Peyer's patch (tissue), 4 donors: ENCODE data around the gene NEK6. TPM values are rescaled to one million over a fixed set of nuclear protein-coding genes. Genes with fewer than 3 reads are reported as not detected.

Source experiments
- DNase-seq, 3 donors: peaks; one replicate each; pipeline ENCODE4 v3.0.0-alpha.2; 2017 to 2019
- H3K27ac ChIP-seq, 4 donors: fragments of 200-600 bp; sonication (generic); one replicate each; pipeline ENCODE4 v1.5.1; 2016 to 2019
- H3K27me3 ChIP-seq, 2 donors: fragments of 200-600 bp; sonication (generic); one replicate each; pipeline ENCODE4 v1.5.1; 2019
- H3K36me3 ChIP-seq, 3 donors: fragments of 200-600 bp; sonication (generic); one replicate each; pipeline ENCODE4 v1.5.1; 2016 to 2019
- H3K4me1 ChIP-seq, 4 donors: fragments of 200-600 bp; sonication (generic); one replicate each; pipeline ENCODE4 v1.5.1; 2016 to 2019
- H3K4me3 ChIP-seq, 4 donors: fragments of 200-600 bp; sonication (generic); 1 replicate in 3 of 4; 2 replicates in 1 of 4; pipeline ENCODE4 v1.5.1; 2016 to 2019; ENCODE audit warnings: mild to moderate bottlenecking in 1 of 4
- H3K9me3 ChIP-seq, 4 donors: fragments of 200-600 bp; sonication (generic); one replicate each; pipeline ENCODE4 v1.5.1; 2016 to 2019; ENCODE audit warnings: mild to moderate bottlenecking in 1 of 4
- POLR2A ChIP-seq, 2 donors: fragments of 450-650 bp; IDR thresholded peaks; one replicate each; pipeline ENCODE4 v1.5.1; 2017; ENCODE audit warnings: antibody characterized with exemption in 2 of 2, mild to moderate bottlenecking in 2 of 2, moderate library complexity in 2 of 2
- total RNA-seq, 4 donors: library from RNA; depleted of rRNA; stranded (reverse); fragments of >200 nt; gene quantifications; one replicate each; pipeline ENCODE4 v1.1.0, GENCODE V29; 2016
- TF ChIP-seq, protein P1 (sequence below), 6 experiments: fragments of 450-650 bp in 4 of 6; fragments of 200-600 bp in 2 of 6; sonication (generic) in 1 of 6; IDR thresholded peaks; one replicate each; pipeline ENCODE4 v1.5.1; 2017 to 2019; ENCODE audit warnings: antibody characterized with exemption in 6 of 6, mild to moderate bottlenecking in 3 of 6, moderate library complexity in 1 of 6

NEK6 gene
- total RNA-seq, 4 donors from 2014 or later = 38.4 to 77.6 (median 46.9) TPM

DNA sequence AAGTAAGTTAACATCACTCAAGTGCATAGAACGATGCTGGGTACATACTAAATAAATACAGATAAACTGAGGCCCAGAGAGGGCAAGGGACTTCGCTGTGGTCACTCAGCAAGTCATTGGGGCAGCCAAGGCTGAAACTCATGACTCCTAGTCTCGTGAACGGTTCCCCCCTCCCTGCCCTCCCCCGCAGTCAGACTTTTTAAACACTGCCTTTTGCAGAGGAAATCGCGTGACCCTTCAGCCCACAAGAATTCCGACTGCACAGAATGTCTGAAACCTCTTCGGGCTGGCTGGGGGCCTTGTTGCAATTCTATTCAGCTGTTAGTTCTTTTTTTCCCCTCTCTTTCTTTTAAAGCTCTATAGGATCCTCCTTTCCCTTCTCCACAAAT, 28.1 kb downstream of the NEK6 start:
- H3K9me3 ChIP-seq = no peaks in the 10 kb centered on the region
- peak in 2 of 3 donors; percentile 85 to 92 for DNase-seq
- peak overlapping the region; percentile 73 to 91 (median 83) for H3K27ac ChIP-seq
- no peaks in the 10 kb centered on the region for H3K36me3 ChIP-seq
- peak overlapping the region in 2 of 4 donors; percentile 3 to 10 for H3K4me3 ChIP-seq
- peaks cover 20 to 78% (median 44%) of the 10 kb centered on the region in 4 donors for H3K4me1 ChIP-seq
- TF ChIP-seq POLR2A (IDR thresholded peaks at IDR 0.05) = no peak
- TF ChIP-seq, protein P1, sequence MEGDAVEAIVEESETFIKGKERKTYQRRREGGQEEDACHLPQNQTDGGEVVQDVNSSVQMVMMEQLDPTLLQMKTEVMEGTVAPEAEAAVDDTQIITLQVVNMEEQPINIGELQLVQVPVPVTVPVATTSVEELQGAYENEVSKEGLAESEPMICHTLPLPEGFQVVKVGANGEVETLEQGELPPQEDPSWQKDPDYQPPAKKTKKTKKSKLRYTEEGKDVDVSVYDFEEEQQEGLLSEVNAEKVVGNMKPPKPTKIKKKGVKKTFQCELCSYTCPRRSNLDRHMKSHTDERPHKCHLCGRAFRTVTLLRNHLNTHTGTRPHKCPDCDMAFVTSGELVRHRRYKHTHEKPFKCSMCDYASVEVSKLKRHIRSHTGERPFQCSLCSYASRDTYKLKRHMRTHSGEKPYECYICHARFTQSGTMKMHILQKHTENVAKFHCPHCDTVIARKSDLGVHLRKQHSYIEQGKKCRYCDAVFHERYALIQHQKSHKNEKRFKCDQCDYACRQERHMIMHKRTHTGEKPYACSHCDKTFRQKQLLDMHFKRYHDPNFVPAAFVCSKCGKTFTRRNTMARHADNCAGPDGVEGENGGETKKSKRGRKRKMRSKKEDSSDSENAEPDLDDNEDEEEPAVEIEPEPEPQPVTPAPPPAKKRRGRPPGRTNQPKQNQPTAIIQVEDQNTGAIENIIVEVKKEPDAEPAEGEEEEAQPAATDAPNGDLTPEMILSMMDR (IDR thresholded peaks at IDR 0.05) = no peak
- H3K27me3 ChIP-seq = no peaks in the 10 kb centered on the region

DNA sequence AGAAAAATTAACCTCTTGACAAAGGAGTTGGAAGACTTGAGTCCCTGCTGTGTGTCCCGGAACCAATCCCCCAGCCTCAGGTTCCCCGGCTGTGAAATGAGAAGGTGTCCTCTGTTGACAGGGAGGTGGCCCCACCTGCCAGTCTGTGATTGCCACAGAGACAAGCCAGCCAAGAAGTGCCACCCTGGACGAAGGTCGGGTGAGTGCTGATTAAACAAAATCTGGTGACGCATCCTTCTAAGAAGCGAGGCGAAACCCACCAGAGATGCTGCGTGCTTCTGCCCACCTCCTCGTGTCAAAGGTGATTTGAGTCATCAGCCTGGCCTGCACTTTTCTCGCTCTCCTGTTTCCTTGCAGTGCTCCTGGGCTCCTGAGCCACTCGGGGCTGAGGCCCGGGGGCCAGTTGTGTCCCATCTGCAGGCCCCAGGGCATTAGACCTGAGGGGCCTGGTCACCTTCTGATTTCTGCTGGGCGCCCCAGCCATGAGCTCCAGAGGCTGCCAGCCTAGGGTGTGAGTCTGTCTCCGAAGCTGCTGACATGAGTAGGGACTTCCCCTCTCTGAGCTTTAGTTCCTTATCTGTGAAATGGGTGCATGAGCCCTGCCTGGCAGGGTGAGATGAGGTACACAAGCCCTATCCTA, 28.7 kb downstream of the NEK6 start:
- peaks cover 18 to 75% (median 48%) of the 10 kb centered on the region in 4 donors for H3K4me1 ChIP-seq
- TF ChIP-seq, protein P1 (IDR thresholded peaks at IDR 0.05) = peak in 2 of 6 experiments; percentile 3 to 6
- no peak for TF ChIP-seq POLR2A (IDR thresholded peaks at IDR 0.05)

DNA sequence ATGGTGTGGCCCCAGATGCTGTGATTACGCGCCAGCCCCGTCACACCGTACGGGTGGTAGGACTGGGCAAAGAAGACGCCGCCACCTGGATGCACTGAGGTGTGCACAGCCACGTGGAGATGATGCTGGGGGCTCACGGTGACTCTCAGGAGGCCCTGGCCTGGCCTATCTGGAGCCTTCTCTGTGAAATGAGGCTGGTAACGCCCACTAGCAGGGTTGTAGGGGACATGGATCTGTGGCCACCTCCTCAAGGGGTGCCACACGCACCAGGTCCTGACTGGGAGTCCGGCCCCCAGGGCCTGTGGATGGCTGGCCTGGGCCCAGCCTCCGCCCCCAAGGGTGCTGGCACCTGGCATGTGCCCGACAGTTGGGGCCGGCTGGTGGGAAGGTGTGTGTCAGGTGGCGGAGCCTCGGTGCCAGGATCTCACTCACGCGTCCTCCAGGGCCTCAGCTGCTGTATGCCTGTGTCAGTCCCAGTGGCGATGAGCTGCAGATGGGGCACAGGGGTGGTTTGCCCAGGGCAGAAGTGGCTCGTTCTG, 32.4 kb downstream of the NEK6 start:
- Histone ChIP-seq H3K4me1 (peaks cover 12 to 69% (median 50%) of the 10 kb centered on the region in 4 donors), H3K9me3 (no peaks in the 10 kb centered on the region), H3K36me3 (no peaks in the 10 kb centered on the region), H3K27me3 (no peaks in the 10 kb centered on the region), H3K4me3 (no peak overlapping the region), H3K27ac (peak overlapping the region in 2 of 4 donors; percentile 5 to 73)
- TF ChIP-seq, protein P1 (IDR thresholded peaks at IDR 0.05) = no peak
- no peak for TF ChIP-seq POLR2A (IDR thresholded peaks at IDR 0.05)
- peak in 2 of 3 donors; percentile 74 to 78 for DNase-seq

More for the DNA sequence above, 28.7 kb downstream of the NEK6 start:
- Histone ChIP-seq H3K9me3 (no peaks in the 10 kb centered on the region), H3K27ac (peak overlapping the region; percentile 73 to 91 (median 83)), H3K36me3 (no peaks in the 10 kb centered on the region), H3K4me3 (peak overlapping the region in 2 of 4 donors; percentile 3 to 10), H3K27me3 (no peaks in the 10 kb centered on the region)
- peak; percentile 46 to 91 (median 87) for DNase-seq

DNA sequence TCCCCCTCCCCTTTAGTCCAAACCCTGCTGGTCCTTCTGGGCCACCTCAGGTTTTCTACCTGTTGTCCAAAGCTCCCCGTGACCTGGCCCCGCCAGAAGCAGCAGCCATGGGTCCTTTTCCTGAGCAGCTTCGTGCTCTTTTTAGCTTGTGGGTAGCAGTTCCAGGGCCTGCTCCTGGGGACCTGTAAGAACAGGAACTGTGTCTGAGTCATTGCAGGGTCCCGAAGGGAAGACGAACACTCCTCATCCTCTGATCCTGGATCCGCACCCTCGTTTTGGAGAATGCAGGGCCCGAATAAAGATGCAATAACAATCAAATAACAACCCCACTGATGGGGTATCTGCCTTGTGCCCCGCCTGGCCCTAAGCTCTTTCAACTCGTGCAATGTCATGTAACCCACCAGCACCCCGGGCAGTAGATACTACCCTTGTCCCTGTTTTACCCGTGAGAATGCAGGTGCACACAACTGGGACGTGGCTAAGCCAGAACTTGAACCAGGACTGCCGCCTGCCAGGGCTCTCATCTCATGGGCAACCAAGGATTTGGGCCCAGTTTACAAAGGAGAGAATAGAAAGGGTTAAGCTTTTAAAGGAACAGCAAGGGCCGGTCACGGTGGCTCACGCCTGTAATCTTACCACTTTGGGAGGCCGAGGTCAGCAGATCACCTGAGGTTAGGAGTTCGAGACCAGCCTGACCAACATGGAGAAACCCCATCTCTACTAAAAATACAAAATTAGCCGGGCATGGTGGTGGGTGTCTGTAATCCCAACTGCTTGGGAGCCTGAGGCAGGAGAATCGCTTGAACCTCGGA, 33.2 kb downstream of the NEK6 start:
- no peak for DNase-seq
- H3K27me3 ChIP-seq = no peaks in the 10 kb centered on the region
- H3K4me1 ChIP-seq = peaks cover 7 to 67% (median 46%) of the 10 kb centered on the region in 4 donors
- no peak overlapping the region for H3K4me3 ChIP-seq
- peak overlapping the region in 2 of 4 donors; percentile 8 to 73 for H3K27ac ChIP-seq
- no peaks in the 10 kb centered on the region for H3K9me3 ChIP-seq
- TF ChIP-seq POLR2A (IDR thresholded peaks at IDR 0.05) = no peak
- TF ChIP-seq, protein P1 (IDR thresholded peaks at IDR 0.05) = no peak
- H3K36me3 ChIP-seq = no peaks in the 10 kb centered on the region

DNA sequence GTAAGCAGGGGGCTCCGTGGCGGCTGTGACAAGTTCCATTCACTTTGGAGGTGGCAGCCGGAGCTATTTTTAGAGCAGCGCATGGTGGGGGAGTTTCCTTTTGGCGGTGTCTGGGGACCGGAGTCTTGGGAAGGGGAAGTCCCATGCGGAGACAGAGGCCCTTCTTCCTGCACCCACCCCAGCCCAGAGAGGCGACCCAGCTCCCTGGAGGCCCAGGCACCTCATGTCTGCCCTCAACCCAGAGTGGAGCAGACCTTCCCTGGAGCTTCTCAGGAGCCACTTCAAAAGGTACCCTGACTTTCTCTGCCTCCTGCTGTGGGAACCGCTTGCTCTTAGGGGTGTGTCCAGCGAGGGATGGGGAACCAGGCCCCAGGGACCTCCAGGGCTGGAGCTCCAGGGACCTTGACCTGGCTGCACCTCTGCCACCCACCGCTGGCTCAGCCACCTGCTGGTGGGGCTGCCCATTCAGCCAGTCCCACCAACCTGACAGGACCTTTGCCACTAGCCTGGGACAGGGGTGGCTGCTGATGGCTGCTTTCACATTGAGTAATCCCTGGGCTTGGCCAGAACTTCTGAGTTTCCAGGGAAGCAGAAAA, 34.1 kb downstream of the NEK6 start:
- peak overlapping the region in 2 of 4 donors; percentile 8 to 73 for H3K27ac ChIP-seq
- DNase-seq = peak in 2 of 3 donors; percentile 67 to 69
- TF ChIP-seq, protein P1 (IDR thresholded peaks at IDR 0.05) = no peak
- TF ChIP-seq POLR2A (IDR thresholded peaks at IDR 0.05) = no peak
- H3K4me1 ChIP-seq = peaks cover 3 to 64% (median 38%) of the 10 kb centered on the region in 4 donors
- no peaks in the 10 kb centered on the region for H3K9me3 ChIP-seq
- no peaks in the 10 kb centered on the region for H3K27me3 ChIP-seq
- H3K36me3 ChIP-seq = no peaks in the 10 kb centered on the region
- H3K4me3 ChIP-seq = peak overlapping the region in 1 of 4 donors; percentile 8
